Sigmoid colon (tissue), 4 donors: ENCODE results near the gene DOP1B.

Source experiments
- POLR2A ChIP-seq, 2 donors: fragments of 450-650 bp; IDR thresholded peaks; one replicate each; pipeline ENCODE4 v1.6.1; 2016; ENCODE audit warnings: antibody characterized with exemption in 2 of 2, mild to moderate bottlenecking in 2 of 2, moderate library complexity in 2 of 2
- POLR2AphosphoS5 ChIP-seq, 4 donors: sonication (generic); formaldehyde crosslinking; IDR thresholded peaks; one replicate each; pipeline ENCODE4 v1.6.1; 2017; ENCODE audit warnings: antibody characterized with exemption in 4 of 4
- TF ChIP-seq, protein P1 (sequence below), 4 experiments: fragments of 450-650 bp in 3 of 4; fragments of 200-600 bp in 1 of 4; IDR thresholded peaks; one replicate each; pipeline ENCODE4 v1.5.1; 2016 to 2019; ENCODE audit warnings: antibody characterized with exemption in 4 of 4, mild to moderate bottlenecking in 3 of 4, moderate library complexity in 2 of 4

DNA sequence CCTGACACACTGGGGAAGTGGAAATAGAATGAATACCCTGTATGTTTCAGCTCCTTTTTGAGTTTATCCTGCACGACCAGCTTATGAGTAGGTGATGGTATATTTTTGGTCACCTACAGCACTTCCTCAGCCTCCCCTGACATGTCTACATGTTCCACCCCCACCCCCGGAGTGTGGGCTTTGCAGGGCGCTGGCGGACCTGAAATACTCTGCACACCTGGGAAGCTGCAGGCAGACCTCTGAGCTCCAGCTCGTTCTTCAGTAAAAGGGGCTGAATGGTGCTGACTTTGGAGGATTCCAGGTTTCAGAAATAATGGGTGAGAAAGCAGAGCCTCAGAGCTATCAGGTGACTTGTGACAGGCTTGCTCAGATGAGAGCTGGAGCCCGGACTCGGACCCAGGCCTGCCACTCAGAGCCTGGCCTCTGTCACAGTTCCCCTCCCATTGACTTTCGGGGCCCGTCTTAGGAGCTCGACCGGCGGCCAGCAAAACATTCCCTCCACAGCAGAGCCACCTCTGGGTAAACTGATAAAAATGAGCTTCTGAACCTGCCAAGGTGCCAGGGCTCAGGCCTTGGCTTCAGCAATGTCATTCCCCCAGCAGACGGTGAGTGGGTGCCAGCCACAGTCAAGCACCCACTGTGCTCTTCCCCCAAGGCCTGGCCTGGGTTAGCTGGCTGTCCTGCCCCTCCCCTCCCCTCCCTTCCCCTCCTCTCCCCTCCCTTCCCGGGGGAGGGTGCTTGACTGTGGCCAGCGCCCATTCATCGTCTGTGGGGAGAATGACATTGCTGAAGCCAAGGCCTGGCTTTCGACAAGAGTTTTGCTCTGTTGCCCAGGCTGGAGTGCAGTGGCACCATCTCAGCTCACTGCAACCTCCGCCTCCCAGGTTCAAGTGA lies 30.1 kb downstream of the DOP1B start:
- TF ChIP-seq, protein P1, sequence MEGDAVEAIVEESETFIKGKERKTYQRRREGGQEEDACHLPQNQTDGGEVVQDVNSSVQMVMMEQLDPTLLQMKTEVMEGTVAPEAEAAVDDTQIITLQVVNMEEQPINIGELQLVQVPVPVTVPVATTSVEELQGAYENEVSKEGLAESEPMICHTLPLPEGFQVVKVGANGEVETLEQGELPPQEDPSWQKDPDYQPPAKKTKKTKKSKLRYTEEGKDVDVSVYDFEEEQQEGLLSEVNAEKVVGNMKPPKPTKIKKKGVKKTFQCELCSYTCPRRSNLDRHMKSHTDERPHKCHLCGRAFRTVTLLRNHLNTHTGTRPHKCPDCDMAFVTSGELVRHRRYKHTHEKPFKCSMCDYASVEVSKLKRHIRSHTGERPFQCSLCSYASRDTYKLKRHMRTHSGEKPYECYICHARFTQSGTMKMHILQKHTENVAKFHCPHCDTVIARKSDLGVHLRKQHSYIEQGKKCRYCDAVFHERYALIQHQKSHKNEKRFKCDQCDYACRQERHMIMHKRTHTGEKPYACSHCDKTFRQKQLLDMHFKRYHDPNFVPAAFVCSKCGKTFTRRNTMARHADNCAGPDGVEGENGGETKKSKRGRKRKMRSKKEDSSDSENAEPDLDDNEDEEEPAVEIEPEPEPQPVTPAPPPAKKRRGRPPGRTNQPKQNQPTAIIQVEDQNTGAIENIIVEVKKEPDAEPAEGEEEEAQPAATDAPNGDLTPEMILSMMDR (IDR thresholded peaks at IDR 0.05): no peak
- TF ChIP-seq POLR2AphosphoS5 (IDR thresholded peaks at IDR 0.05) (no peak), POLR2A (IDR thresholded peaks at IDR 0.05) (no peak)
